Astrocyte (in vitro differentiated cells and primary cell): ENCODE measurements around the gene ARHGEF17. TPM values are rescaled to one million over a fixed set of nuclear protein-coding genes. Genes with fewer than 3 reads are reported as not detected.

Experiments used
- DNase-seq: peaks from one replicate; pipeline ENCODE4 v3.0.0-alpha.2; 2010; ENCODE audit warnings: low read depth
- FAIRE-seq: peaks from 2 replicates; lab custom pipeline; 2011; peaks lifted over from hg19 to GRCh38; lab: Jason Lieb, UNC
- H2AFZ ChIP-seq: 2 replicates; pipeline ENCODE4 v1.6.0; 2012; ENCODE audit warnings: low read depth, low read length, inconsistent platforms
- H3K27ac ChIP-seq: 2 replicates; pipeline ENCODE4 v1.5.1; 2011; ENCODE audit warnings: low read depth, low read length, inconsistent platforms
- H3K27me3 ChIP-seq: 2 replicates; pipeline ENCODE4 v1.6.0; 2011; ENCODE audit warnings: low read length, inconsistent platforms; ENCODE audit not compliant: insufficient read depth
- H3K36me3 ChIP-seq: 2 replicates; pipeline ENCODE4 v1.5.1; 2011; ENCODE audit warnings: low read length, inconsistent platforms; ENCODE audit not compliant: insufficient read depth
- H3K4me1 ChIP-seq: 2 replicates; pipeline ENCODE4 v1.5.1; 2011; ENCODE audit warnings: low read length, inconsistent platforms; ENCODE audit not compliant: insufficient read depth
- H3K4me2 ChIP-seq: 2 replicates; pipeline ENCODE4 v1.6.0; 2012; ENCODE audit warnings: low read length, inconsistent platforms
- H3K4me3 ChIP-seq: 2 replicates; pipeline ENCODE4 v1.5.1; 2011; ENCODE audit warnings: low read depth, mild to moderate bottlenecking, low read length, inconsistent platforms; ENCODE audit not compliant: insufficient read depth
- H3K79me2 ChIP-seq: 2 replicates; pipeline ENCODE4 v1.6.0; 2012; ENCODE audit warnings: mild to moderate bottlenecking, low read length, inconsistent platforms; ENCODE audit not compliant: insufficient read depth
- H3K9ac ChIP-seq: 2 replicates; pipeline ENCODE4 v1.6.0; 2012; ENCODE audit warnings: mild to moderate bottlenecking, low read length, inconsistent platforms
- H3K9me3 ChIP-seq: 2 replicates; pipeline ENCODE4 v1.5.1; 2012; ENCODE audit warnings: low read depth, mild to moderate bottlenecking, low read length, inconsistent platforms; ENCODE audit not compliant: insufficient read depth
- H4K20me1 ChIP-seq: 2 replicates; pipeline ENCODE4 v1.6.0; 2012; ENCODE audit warnings: low read length, inconsistent platforms; ENCODE audit not compliant: insufficient read depth
- H3K27ac Mint-ChIP-seq: one replicate; pipeline ENCODE4 v1.8.0; 2021; ENCODE audit warnings: mild to moderate bottlenecking, mixed read lengths; ENCODE audit not compliant: unreplicated experiment
- H3K27me3 Mint-ChIP-seq: one replicate; pipeline ENCODE4 v1.8.0; 2021; ENCODE audit warnings: low read depth, mixed read lengths; ENCODE audit not compliant: unreplicated experiment
- H3K36me3 Mint-ChIP-seq: one replicate; pipeline ENCODE4 v1.8.0; 2021; ENCODE audit warnings: low read depth, mixed read lengths; ENCODE audit not compliant: unreplicated experiment
- H3K4me1 Mint-ChIP-seq: one replicate; pipeline ENCODE4 v1.8.0; 2021; ENCODE audit warnings: low read depth, mixed read lengths; ENCODE audit not compliant: unreplicated experiment
- H3K4me3 Mint-ChIP-seq: one replicate; pipeline ENCODE4 v1.8.0; 2021; ENCODE audit warnings: mild to moderate bottlenecking, moderate library complexity, mixed read lengths; ENCODE audit not compliant: unreplicated experiment
- H3K9me3 Mint-ChIP-seq: one replicate; pipeline ENCODE4 v1.8.0; 2021; ENCODE audit warnings: mild to moderate bottlenecking, mixed read lengths; ENCODE audit not compliant: unreplicated experiment
- CTCF ChIP-seq: IDR thresholded peaks from 2 replicates; pipeline ENCODE4 v1.5.1; 2011; ENCODE audit warnings: low read depth, mild to moderate bottlenecking, inconsistent platforms, low read length, moderate library complexity; ENCODE audit not compliant: insufficient read depth
- EZH2 ChIP-seq: IDR thresholded peaks from 2 replicates; pipeline ENCODE4 v1.6.1; 2012; ENCODE audit warnings: mild to moderate bottlenecking, low read length, inconsistent platforms; ENCODE audit not compliant: insufficient read depth
- total RNA-seq: library from RNA; stranded (reverse); gene quantifications from 2 replicates; pipeline ENCODE4 v1.2.1, GENCODE V29; 2021

The ARHGEF17 gene
- total RNA-seq, 1 donor from 2014 or later, result 66.4 TPM

DNA sequence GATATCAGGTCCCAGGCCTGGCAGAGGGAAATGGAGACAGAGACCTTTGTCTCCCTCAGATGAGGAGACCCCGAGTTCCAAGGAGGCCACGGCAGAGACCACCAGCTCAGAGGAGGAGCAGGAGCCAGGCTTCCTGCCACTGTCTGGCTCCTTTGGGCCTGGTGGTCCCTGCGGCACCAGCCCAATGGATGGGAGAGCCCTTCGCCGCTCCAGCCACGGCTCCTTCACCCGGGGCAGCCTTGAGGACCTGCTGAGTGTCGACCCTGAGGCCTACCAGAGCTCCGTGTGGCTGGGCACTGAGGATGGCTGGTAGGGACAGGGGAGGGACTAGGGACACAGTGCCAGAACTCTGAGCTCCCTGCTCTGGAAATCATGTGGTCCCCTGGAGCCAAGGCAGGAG, 55.1 kb downstream of the ARHGEF17 start:
- Histone ChIP-seq H3K9me3 (no peaks in the 10 kb centered on the region), H3K27me3 (no peaks in the 10 kb centered on the region), H3K4me1 (no peaks in the 10 kb centered on the region), H3K4me3 (no peak overlapping the region), H3K79me2 (no peaks in the 10 kb centered on the region), H3K9ac (no peak overlapping the region), H2AFZ (no peak overlapping the region), H3K36me3 (peaks cover 36% of the 10 kb centered on the region), H3K4me2 (no peak overlapping the region), H3K27ac (no peak overlapping the region), H4K20me1 (peaks cover 23% of the 10 kb centered on the region)
- H3K9me3 Mint-ChIP-seq, result no peaks in the 10 kb centered on the region
- FAIRE-seq (no peak), DNase-seq (no peak)
- H3K4me3 Mint-ChIP-seq, result no peak overlapping the region
- no peaks in the 10 kb centered on the region for H3K27me3 Mint-ChIP-seq
- peaks cover 27% of the 10 kb centered on the region for H3K36me3 Mint-ChIP-seq
- TF ChIP-seq EZH2 (no peak), CTCF (no peak)
- peaks cover 2% of the 10 kb centered on the region for H3K4me1 Mint-ChIP-seq
- H3K27ac Mint-ChIP-seq, result no peak overlapping the region

GRCh38 chr11:73365352-73366264, 57.5 kb downstream of the ARHGEF17 start:
- no peaks in the 10 kb centered on the region for H3K27me3 ChIP-seq
- Mint-ChIP-seq H3K27me3 (no peaks in the 10 kb centered on the region), H3K4me3 (no peak overlapping the region), H3K36me3 (peaks cover 32% of the 10 kb centered on the region), H3K9me3 (no peaks in the 10 kb centered on the region), H3K27ac (no peak overlapping the region), H3K4me1 (peaks cover 2% of the 10 kb centered on the region)
- H3K9me3 ChIP-seq, result no peaks in the 10 kb centered on the region
- no peak for FAIRE-seq
- DNase-seq, result no peak
- H3K4me3 ChIP-seq, result no peak overlapping the region
- H3K79me2 ChIP-seq, result no peaks in the 10 kb centered on the region
- H3K9ac ChIP-seq, result no peak overlapping the region
- TF ChIP-seq CTCF, result no peak
- TF ChIP-seq EZH2, result no peak
- H4K20me1 ChIP-seq, result peaks cover 18% of the 10 kb centered on the region
- H3K36me3 ChIP-seq, result peaks cover 34% of the 10 kb centered on the region
- no peak overlapping the region for H2AFZ ChIP-seq
- H3K4me1 ChIP-seq, result no peaks in the 10 kb centered on the region
- H3K4me2 ChIP-seq, result no peak overlapping the region
- H3K27ac ChIP-seq, result no peak overlapping the region

DNA sequence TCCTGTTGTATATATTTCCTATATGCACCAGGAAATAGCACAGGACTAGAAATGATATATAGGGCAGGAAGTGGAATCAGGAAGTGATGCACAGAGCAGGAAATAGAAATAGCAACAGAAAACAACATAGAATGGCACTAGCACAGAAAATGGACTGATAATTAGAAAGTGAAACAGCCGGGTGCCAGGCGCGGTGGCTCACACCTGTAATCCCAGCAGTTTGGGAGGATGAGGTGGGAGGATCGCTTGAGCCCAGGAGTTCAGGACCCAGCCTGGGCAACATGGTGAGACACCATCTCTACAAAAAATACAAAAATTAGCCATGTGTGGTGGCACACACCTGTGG, 58.2 kb downstream of the ARHGEF17 start:
- Mint-ChIP-seq H3K27ac (no peak overlapping the region), H3K4me3 (no peak overlapping the region), H3K27me3 (no peaks in the 10 kb centered on the region), H3K4me1 (peaks cover 2% of the 10 kb centered on the region), H3K9me3 (no peaks in the 10 kb centered on the region), H3K36me3 (peaks cover 30% of the 10 kb centered on the region)
- Histone ChIP-seq H3K27ac (no peak overlapping the region), H3K79me2 (no peaks in the 10 kb centered on the region), H3K27me3 (no peaks in the 10 kb centered on the region), H3K9ac (no peak overlapping the region), H3K36me3 (peaks cover 28% of the 10 kb centered on the region), H4K20me1 (peaks cover 12% of the 10 kb centered on the region), H3K9me3 (no peaks in the 10 kb centered on the region), H3K4me1 (no peaks in the 10 kb centered on the region), H3K4me3 (no peak overlapping the region), H3K4me2 (no peak overlapping the region), H2AFZ (no peak overlapping the region)
- FAIRE-seq, result no peak
- DNase-seq, result no peak
- TF ChIP-seq EZH2 (no peak), CTCF (no peak)
